AG10803 (cell line): ENCODE results near the gene EMD.

Experiments used
- DNase-seq: peaks from one replicate; pipeline ENCODE4 v3.0.0; 2010; ENCODE audit warnings: low read depth
- H3K4me3 ChIP-seq: 2 replicates; pipeline ENCODE4 v1.5.1; 2011; ENCODE audit warnings: mild to moderate bottlenecking, low read length, control low read depth
- TF ChIP-seq, protein P1 (sequence below): conservative IDR thresholded peaks from 2 replicates; pipeline ENCODE4 v1.5.1; 2011; ENCODE audit warnings: mild to moderate bottlenecking, low read length, control low read depth, inconsistent platforms

Gene EMD

DNA sequence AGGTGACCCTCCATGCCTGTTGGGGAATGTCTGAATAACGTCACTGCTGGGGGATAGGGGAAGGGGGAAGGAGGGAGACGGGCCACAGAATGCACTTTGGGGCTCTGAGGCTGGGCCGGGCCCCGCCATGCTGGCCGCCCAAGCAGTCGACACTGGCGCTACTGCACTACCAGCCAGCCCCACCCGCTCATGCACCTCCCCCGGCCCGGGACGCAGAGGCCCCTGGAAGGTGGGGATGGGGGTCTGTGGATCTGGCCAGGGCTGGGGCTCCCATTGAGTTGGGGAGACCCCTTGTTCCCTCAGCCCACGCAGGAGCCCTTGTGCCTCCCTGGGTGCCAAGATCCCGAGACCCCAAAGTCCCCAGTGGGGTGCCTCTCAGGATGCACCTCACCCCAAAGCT is 22.5 kb upstream of the EMD start:
- TF ChIP-seq, protein P1, sequence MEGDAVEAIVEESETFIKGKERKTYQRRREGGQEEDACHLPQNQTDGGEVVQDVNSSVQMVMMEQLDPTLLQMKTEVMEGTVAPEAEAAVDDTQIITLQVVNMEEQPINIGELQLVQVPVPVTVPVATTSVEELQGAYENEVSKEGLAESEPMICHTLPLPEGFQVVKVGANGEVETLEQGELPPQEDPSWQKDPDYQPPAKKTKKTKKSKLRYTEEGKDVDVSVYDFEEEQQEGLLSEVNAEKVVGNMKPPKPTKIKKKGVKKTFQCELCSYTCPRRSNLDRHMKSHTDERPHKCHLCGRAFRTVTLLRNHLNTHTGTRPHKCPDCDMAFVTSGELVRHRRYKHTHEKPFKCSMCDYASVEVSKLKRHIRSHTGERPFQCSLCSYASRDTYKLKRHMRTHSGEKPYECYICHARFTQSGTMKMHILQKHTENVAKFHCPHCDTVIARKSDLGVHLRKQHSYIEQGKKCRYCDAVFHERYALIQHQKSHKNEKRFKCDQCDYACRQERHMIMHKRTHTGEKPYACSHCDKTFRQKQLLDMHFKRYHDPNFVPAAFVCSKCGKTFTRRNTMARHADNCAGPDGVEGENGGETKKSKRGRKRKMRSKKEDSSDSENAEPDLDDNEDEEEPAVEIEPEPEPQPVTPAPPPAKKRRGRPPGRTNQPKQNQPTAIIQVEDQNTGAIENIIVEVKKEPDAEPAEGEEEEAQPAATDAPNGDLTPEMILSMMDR, result no peak
- DNase-seq, result no peak
- no peak overlapping the region for H3K4me3 ChIP-seq

DNA sequence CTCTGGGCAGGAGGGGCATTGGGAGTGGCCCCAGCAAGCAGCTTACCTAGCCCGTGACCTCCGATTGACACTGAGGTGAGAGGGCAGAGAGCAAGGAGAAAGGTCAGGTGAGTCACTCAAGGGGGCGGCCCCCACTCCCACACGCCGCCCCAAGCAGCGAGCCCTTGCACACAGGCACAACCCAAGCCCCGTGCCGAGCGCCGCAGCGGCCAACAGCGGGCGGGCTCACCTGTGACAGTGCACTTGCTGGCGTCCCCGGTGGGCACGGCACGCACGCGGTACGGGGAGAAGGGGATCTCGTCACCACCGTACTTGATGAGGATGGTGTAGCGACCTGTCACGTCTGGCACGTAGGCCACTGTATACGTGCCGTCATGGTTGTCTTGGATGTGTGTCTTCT is 21.9 kb upstream of the EMD start:
- no peak for DNase-seq
- TF ChIP-seq, protein P1, result no peak
- H3K4me3 ChIP-seq, result no peak overlapping the region

DNA sequence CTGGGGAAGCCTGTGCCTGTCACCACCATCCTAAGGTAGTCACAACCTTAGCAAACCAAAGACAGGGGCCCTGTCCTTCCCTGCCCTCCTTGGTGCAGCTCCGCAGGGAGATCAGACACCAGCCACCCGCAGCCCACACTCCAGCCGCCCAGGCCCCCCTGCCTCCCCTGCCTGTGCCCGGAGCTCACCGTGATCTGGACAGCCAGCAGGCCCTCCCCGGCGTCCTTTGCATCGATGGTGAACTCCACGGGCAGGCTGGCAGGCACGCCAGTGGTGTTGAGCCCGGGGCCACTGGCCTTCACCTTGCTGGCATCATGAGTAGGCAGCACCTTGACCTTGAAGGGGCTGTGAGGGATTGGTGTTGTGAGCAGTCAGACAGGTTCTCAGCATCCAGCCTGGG is 21.1 kb upstream of the EMD start:
- DNase-seq, result no peak
- H3K4me3 ChIP-seq, result no peak overlapping the region
- TF ChIP-seq, protein P1, result no peak

DNA sequence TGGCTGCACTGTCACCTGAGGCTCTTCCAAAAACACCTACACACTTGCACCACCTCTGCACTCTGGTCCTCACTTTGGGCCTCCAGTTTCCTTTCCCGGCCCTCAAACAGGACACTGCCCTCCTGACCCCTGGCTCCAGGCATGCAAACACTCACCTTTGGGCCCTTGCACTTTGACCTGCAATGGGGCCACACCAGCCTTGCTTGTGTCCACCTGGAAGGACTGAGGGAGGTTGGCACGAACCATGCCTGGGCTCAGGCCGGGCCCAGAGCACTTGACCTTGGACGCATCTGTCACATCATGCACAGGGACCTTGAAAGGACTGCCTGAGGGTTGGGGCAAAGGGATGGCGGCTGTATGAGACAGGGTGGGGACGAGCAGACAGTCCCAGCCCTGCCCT is 20.3 kb upstream of the EMD start:
- TF ChIP-seq, protein P1, result no peak
- H3K4me3 ChIP-seq, result no peak overlapping the region
- DNase-seq, result no peak

DNA sequence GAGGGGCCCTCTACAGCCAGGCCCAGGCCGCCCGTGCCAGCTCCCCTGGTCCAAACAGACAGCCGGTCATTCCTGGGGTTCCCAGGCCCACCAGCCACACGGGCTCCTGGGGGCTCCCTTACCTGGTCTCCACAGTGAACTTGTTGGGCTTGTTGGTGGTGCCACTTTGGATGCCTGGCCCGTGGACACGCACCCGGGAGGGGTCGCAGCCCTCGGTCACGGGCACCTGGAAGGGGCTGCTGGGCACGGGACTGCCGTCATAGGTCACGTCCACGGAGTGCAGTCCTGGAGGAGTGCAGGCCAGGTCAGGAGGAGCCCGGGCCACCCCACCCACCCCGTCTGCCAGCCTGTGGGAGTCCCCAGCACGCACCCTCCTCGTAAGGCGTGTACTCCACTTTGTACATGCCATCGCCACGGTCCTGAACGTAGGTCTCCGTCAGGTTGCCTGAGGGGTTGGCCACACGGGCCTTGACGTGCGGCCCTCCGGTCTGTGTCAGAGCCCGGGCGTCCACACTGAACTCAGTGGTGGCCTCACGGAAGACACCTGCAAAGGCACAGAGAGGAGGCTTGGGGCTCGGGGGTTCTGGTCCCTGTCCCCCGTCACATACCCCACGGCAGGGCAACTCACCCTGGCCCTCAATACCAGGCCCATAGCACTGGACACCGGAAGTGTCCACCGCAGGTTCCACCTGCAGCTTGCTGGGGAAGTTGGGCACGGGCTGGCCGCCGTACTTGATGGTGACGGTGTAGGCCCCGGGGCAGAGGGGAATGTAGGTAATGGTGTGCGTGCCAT is 19.5 kb upstream of the EMD start:
- no peak overlapping the region for H3K4me3 ChIP-seq
- TF ChIP-seq, protein P1, result no peak
- DNase-seq, result no peak

DNA sequence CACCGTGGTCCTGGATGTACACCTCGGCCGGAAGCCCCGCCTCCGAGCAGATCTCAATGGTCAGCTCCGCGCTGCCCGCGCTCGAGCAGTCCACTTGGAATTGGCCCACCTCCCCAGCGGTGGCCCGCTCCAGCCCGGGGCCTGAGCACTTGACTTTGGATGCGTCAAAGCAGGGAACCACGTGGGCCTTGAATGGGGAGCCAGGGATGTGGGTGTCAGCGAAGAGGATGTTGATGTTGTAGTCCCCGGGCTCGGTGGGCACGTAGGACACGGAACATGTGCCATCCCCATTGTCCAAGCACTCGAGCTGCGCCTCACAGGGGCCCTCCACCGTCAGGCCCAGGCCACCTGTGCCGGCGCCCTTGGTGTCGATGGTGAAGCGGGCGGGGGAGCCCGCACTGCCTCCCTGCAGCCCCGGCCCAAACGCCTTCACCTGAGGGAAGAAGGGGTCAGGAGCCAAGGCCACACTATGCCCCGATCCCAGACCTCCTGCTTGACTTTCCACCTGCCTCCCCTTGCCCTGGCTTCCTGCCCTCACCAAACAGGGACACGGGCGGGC is 18.9 kb upstream of the EMD start:
- DNase-seq, result no peak
- H3K4me3 ChIP-seq, result no peak overlapping the region
- TF ChIP-seq, protein P1, result no peak
